ENCODE measurements around the gene SH3BP5L. TPM values are rescaled to one million over a fixed set of nuclear protein-coding genes. Genes with fewer than 3 reads are reported as not detected.
"Not testable (repeated sequence)": the region's sequence is repeated elsewhere in the genome, so short reads cannot be mapped to it uniquely, and the experiment has no call there.

Gene SH3BP5L
- total RNA-seq, 1 donor from 2014 or later = 17.1 TPM

- Histone ChIP-seq H3K36me3 (ENCODE audit: control insufficient read depth, insufficient read depth, low read length) (no peaks in the 10 kb centered on the region), H3K4me3 (ENCODE audit: low read depth, low read length) (no peak overlapping the region), H3K27me3 (ENCODE audit: control insufficient read depth, insufficient read depth, low read length) (no peaks in the 10 kb centered on the region)
- FAIRE-seq (no peak), DNase-seq (ENCODE audit: low read depth) (no peak)
- TF ChIP-seq CTCF (IDR thresholded peaks at IDR 0.05; ENCODE audit: insufficient read depth, low read length, severe bottlenecking) = no peak
Measured at GRCh38 chr1:248791010-248791409, 34.7 kb downstream of the SH3BP5L start.

- H3K4me3 ChIP-seq (ENCODE audit: low read depth, low read length) = no peak overlapping the region
- FAIRE-seq (no peak), DNase-seq (ENCODE audit: low read depth) (no peak)
- no peaks in the 10 kb centered on the region for H3K36me3 ChIP-seq (ENCODE audit: control insufficient read depth, insufficient read depth, low read length)
- no peak for TF ChIP-seq CTCF (IDR thresholded peaks at IDR 0.05; ENCODE audit: insufficient read depth, low read length, severe bottlenecking)
- no peaks in the 10 kb centered on the region for H3K27me3 ChIP-seq (ENCODE audit: control insufficient read depth, insufficient read depth, low read length)
Measured at GRCh38 chr1:248790456-248790855, 35.3 kb downstream of the SH3BP5L start.

GRCh38 chr1:248789337-248789736, 36.4 kb downstream of the SH3BP5L start:
- not testable (repeated sequence) for H3K27me3 ChIP-seq (ENCODE audit: control insufficient read depth, insufficient read depth, low read length); H3K4me3 ChIP-seq (ENCODE audit: low read depth, low read length); H3K36me3 ChIP-seq (ENCODE audit: control insufficient read depth, insufficient read depth, low read length); FAIRE-seq
- peak; percentile 12 for DNase-seq (ENCODE audit: low read depth)

GRCh38 chr1:248788327-248788726, 37.4 kb downstream of the SH3BP5L start:
- DNase-seq (ENCODE audit: low read depth) = no peak
- TF ChIP-seq CTCF (IDR thresholded peaks at IDR 0.05; ENCODE audit: insufficient read depth, low read length, severe bottlenecking) = no peak
- Histone ChIP-seq H3K4me3 (ENCODE audit: low read depth, low read length) (no peak overlapping the region), H3K27me3 (ENCODE audit: control insufficient read depth, insufficient read depth, low read length) (no peaks in the 10 kb centered on the region), H3K36me3 (ENCODE audit: control insufficient read depth, insufficient read depth, low read length) (no peaks in the 10 kb centered on the region)
- FAIRE-seq = no peak

GRCh38 chr1:248787430-248787829, 38.3 kb downstream of the SH3BP5L start:
- no peaks in the 10 kb centered on the region for H3K36me3 ChIP-seq (ENCODE audit: control insufficient read depth, insufficient read depth, low read length)
- no peak for TF ChIP-seq CTCF (IDR thresholded peaks at IDR 0.05; ENCODE audit: insufficient read depth, low read length, severe bottlenecking)
- FAIRE-seq (no peak), DNase-seq (ENCODE audit: low read depth) (no peak)
- no peaks in the 10 kb centered on the region for H3K27me3 ChIP-seq (ENCODE audit: control insufficient read depth, insufficient read depth, low read length)
- H3K4me3 ChIP-seq (ENCODE audit: low read depth, low read length) = no peak overlapping the region

GRCh38 chr1:248786156-248786555, 39.6 kb downstream of the SH3BP5L start:
- TF ChIP-seq CTCF (IDR thresholded peaks at IDR 0.05; ENCODE audit: insufficient read depth, low read length, severe bottlenecking) = no peak
- DNase-seq (ENCODE audit: low read depth) = no peak
- Histone ChIP-seq H3K27me3 (ENCODE audit: control insufficient read depth, insufficient read depth, low read length) (no peaks in the 10 kb centered on the region), H3K4me3 (ENCODE audit: low read depth, low read length) (no peak overlapping the region), H3K36me3 (ENCODE audit: control insufficient read depth, insufficient read depth, low read length) (no peaks in the 10 kb centered on the region)
- no peak for FAIRE-seq
